C4-2B (cell line): Measurements from ENCODE around the gene CPHXL.

Source experiments
- ZFX ChIP-seq: fragments of 450-650 bp; IDR thresholded peaks from 2 replicates; pipeline ENCODE4 v1.6.1; 2017
- TF ChIP-seq, protein P1 (sequence below): fragments of 450-650 bp; conservative IDR thresholded peaks from 2 replicates; pipeline ENCODE4 v1.5.1; 2017; ENCODE audit warnings: mild to moderate bottlenecking

- TF ChIP-seq, protein P1, sequence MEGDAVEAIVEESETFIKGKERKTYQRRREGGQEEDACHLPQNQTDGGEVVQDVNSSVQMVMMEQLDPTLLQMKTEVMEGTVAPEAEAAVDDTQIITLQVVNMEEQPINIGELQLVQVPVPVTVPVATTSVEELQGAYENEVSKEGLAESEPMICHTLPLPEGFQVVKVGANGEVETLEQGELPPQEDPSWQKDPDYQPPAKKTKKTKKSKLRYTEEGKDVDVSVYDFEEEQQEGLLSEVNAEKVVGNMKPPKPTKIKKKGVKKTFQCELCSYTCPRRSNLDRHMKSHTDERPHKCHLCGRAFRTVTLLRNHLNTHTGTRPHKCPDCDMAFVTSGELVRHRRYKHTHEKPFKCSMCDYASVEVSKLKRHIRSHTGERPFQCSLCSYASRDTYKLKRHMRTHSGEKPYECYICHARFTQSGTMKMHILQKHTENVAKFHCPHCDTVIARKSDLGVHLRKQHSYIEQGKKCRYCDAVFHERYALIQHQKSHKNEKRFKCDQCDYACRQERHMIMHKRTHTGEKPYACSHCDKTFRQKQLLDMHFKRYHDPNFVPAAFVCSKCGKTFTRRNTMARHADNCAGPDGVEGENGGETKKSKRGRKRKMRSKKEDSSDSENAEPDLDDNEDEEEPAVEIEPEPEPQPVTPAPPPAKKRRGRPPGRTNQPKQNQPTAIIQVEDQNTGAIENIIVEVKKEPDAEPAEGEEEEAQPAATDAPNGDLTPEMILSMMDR, result no peak
- TF ChIP-seq ZFX, result no peak
Measured at GRCh38 chr16:75710344-75710743, 15.9 kb downstream of the CPHXL start.
